DMS79 treated with DMSO at 0.1 percent for 48 hours (cell line): ENCODE data around the gene CDKAL1.
"Not testable (repeated sequence)": the region's sequence is repeated elsewhere in the genome, so short reads cannot be mapped to it uniquely, and the experiment has no call there.

Experiments used
- DNase-seq: peaks from one replicate; lab custom pipeline; 2025; lab: John Stamatoyannopoulos, UW

CDKAL1 gene

GRCh38 chr6:20744911-20745557 lies 210.8 kb downstream of the CDKAL1 start:
- DNase-seq, result peak; percentile 87

- DNase-seq, result no peak
These were observed 211.8 kb downstream of the CDKAL1 start for GRCh38 chr6:20746024-20746423.

GRCh38 chr6:20746805-20747558 lies 212.7 kb downstream of the CDKAL1 start:
- no peak for DNase-seq

- peak; percentile 37 for DNase-seq
These were observed 213.7 kb downstream of the CDKAL1 start for GRCh38 chr6:20747991-20748390.

GRCh38 chr6:20751293-20751935 lies 217.2 kb downstream of the CDKAL1 start:
- no peak for DNase-seq

- no peak for DNase-seq
These were observed 221.4 kb downstream of the CDKAL1 start for GRCh38 chr6:20755631-20756030.

GRCh38 chr6:20756584-20757147 lies 222.4 kb downstream of the CDKAL1 start:
- not testable (repeated sequence) for DNase-seq

GRCh38 chr6:20757761-20758160 lies 223.5 kb downstream of the CDKAL1 start:
- no peak for DNase-seq

- DNase-seq, result no peak
These were observed 229.0 kb downstream of the CDKAL1 start for GRCh38 chr6:20763296-20763695.

GRCh38 chr6:20769631-20770030 lies 235.4 kb downstream of the CDKAL1 start:
- no peak for DNase-seq

GRCh38 chr6:20770773-20771172 lies 236.5 kb downstream of the CDKAL1 start:
- DNase-seq, result no peak

GRCh38 chr6:20771409-20771808 lies 237.2 kb downstream of the CDKAL1 start:
- DNase-seq, result no peak

- no peak for DNase-seq
These were observed 239.6 kb downstream of the CDKAL1 start for GRCh38 chr6:20773822-20774221.

- DNase-seq, result no peak
These were observed 241.7 kb downstream of the CDKAL1 start for GRCh38 chr6:20775981-20776380.

- no peak for DNase-seq
These were observed 243.5 kb downstream of the CDKAL1 start for GRCh38 chr6:20777801-20778200.

GRCh38 chr6:20778459-20778858 lies 244.2 kb downstream of the CDKAL1 start:
- no peak for DNase-seq

GRCh38 chr6:20778912-20779311 lies 244.7 kb downstream of the CDKAL1 start:
- DNase-seq, result no peak

- peak; percentile 15 for DNase-seq
These were observed 254.9 kb downstream of the CDKAL1 start for GRCh38 chr6:20789162-20789561.

GRCh38 chr6:20790032-20790791 lies 256.0 kb downstream of the CDKAL1 start:
- no peak for DNase-seq

GRCh38 chr6:20791074-20791473 lies 256.8 kb downstream of the CDKAL1 start:
- no peak for DNase-seq

GRCh38 chr6:20791944-20792343 lies 257.7 kb downstream of the CDKAL1 start:
- peak; percentile 75 for DNase-seq

- no peak for DNase-seq
These were observed 258.9 kb downstream of the CDKAL1 start for GRCh38 chr6:20793174-20793573.
